NB4 (cell line): ENCODE data around the gene SLC35F5.
"Not testable (repeated sequence)": the region's sequence is repeated elsewhere in the genome, so short reads cannot be mapped to it uniquely, and the experiment has no call there.

ENCODE experiments used
- DNase-seq: peaks from one replicate; pipeline ENCODE4 v3.0.0; 2010; ENCODE audit warnings: low read depth
- H3K4me3 ChIP-seq: one replicate; pipeline ENCODE4 v1.5.1; 2011; ENCODE audit warnings: mild to moderate bottlenecking, low read depth, low read length, moderate library complexity
- MYC ChIP-seq: IDR thresholded peaks from 2 replicates; pipeline ENCODE4 v1.6.1; 2011; ENCODE audit warnings: low read depth, low read length
- POLR2A ChIP-seq: IDR thresholded peaks from 2 replicates; pipeline ENCODE4 v1.6.1; 2011; ENCODE audit warnings: mild to moderate bottlenecking; ENCODE audit not compliant: insufficient read length; ENCODE audit errors: extremely low read depth
- TF ChIP-seq, protein P1 (sequence below): IDR thresholded peaks from one replicate; pipeline ENCODE4 v1.5.1; 2012; ENCODE audit warnings: low read depth, low read length
- TF ChIP-seq, protein P2 (sequence below): IDR thresholded peaks from 2 replicates; pipeline ENCODE4 v1.6.1; 2011; ENCODE audit warnings: low read depth, low read length

SLC35F5 gene

DNA sequence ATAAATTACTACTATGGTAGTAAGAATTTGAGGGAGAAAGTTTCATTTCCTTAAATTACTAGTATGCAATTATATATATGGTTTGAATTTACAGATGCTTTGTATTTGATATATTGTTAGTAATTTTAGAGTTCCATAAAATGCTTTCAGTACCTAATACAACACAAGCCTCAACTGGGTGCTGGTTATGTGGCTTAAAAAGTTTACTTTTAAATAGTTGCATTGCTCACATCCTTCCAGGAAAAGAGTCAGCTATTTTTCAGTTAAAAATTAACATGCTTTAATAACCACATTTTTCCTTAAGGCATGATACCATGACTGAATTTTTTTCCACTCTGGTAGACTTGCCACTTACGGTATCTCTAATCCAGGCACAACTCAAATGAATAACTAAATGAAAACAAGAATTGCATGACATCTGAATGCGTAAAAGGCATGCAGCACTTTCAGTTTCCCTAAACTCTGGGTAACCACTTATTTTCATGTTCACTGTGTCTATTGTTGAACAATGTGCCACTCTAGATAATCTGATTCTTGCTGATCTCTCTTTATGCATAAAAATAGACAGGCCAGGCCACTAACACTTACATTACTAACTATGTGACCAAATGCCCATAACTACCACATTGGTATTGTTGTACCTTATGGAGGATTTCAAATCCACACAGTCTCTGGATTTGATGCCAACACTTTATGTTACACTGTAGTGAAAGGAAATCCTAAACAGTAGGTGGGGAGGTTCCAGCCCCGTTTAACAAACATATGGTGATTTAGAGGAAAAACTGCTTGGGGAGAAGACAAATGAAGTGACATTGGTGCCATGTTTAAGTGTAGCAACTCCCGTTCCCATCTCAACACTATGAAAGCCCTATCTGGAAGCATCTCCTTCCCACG lies 35.5 kb upstream of the SLC35F5 start:
- H3K4me3 ChIP-seq, result no peak overlapping the region
- DNase-seq, result no peak
- TF ChIP-seq POLR2A (no peak), MYC (no peak)
- TF ChIP-seq, protein P1, sequence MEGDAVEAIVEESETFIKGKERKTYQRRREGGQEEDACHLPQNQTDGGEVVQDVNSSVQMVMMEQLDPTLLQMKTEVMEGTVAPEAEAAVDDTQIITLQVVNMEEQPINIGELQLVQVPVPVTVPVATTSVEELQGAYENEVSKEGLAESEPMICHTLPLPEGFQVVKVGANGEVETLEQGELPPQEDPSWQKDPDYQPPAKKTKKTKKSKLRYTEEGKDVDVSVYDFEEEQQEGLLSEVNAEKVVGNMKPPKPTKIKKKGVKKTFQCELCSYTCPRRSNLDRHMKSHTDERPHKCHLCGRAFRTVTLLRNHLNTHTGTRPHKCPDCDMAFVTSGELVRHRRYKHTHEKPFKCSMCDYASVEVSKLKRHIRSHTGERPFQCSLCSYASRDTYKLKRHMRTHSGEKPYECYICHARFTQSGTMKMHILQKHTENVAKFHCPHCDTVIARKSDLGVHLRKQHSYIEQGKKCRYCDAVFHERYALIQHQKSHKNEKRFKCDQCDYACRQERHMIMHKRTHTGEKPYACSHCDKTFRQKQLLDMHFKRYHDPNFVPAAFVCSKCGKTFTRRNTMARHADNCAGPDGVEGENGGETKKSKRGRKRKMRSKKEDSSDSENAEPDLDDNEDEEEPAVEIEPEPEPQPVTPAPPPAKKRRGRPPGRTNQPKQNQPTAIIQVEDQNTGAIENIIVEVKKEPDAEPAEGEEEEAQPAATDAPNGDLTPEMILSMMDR, result no peak
- TF ChIP-seq, protein P2, sequence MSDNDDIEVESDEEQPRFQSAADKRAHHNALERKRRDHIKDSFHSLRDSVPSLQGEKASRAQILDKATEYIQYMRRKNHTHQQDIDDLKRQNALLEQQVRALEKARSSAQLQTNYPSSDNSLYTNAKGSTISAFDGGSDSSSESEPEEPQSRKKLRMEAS, result no peak

DNA sequence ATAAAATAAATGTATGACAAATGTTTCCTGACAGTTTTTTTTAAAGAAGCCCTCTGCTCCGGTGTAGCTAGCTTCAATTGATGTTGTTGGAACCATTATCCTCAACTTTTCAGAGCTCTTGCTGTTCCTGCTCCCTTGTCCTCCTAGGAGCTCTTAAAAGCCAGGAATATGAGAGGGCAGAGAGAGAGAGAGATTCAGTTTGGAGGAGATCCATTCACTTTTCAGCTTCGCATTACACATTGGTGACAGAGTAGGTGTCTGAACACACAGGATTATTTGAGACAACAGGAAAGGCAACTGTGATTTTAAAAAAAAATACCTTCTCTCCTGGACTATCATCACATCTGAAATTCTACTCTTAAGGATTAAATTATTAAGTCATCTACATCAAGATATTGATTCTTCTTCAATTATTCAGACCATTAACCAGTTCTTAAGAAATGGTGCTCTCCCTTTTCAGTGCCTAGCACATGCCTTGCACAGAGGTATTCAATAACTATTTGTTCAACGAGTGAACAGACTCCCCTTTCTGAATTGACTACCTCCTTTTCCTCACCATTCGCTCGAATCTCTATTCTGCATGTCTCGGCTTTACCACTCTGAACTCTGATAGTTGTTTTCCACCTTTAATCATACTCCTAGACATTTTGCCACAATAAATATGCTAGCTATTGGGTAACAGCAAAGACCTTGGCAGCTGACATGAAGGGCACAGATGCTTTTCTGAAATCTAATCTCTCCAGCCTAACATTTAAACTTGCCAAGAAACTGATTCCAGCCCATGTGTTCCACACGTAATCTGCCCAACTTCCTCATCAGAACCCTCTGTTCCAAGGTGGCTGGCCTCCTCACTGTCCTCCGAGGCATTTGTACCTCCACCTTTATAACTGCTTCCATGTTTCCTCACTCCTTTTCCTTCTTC lies 28.6 kb upstream of the SLC35F5 start:
- TF ChIP-seq, protein P1, result no peak
- TF ChIP-seq MYC, result no peak
- no peak overlapping the region for H3K4me3 ChIP-seq
- DNase-seq, result no peak

DNA sequence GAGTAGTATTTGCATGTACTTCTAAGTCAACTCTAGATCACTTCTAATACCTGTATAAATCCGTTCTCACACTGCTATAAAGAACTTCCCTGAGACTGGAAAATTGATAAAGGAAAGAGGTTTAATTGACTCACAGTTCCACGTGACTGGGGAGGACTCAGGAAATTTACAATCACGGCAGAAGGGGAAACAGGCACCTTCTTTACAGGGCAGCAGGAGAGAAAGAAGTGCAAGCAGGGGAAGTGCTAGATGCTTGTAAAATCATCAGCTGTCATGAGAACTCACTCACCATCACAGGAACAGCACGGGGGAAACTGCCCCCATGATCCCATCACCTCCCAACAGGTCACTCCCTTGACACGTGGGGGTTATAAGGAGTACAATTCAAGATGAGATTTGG lies 24.0 kb upstream of the SLC35F5 start:
- TF ChIP-seq, protein P1, result no peak
- TF ChIP-seq, protein P2, result no peak
- TF ChIP-seq MYC (no peak), POLR2A (no peak)
- no peak for DNase-seq
- H3K4me3 ChIP-seq, result no peak overlapping the region

DNA sequence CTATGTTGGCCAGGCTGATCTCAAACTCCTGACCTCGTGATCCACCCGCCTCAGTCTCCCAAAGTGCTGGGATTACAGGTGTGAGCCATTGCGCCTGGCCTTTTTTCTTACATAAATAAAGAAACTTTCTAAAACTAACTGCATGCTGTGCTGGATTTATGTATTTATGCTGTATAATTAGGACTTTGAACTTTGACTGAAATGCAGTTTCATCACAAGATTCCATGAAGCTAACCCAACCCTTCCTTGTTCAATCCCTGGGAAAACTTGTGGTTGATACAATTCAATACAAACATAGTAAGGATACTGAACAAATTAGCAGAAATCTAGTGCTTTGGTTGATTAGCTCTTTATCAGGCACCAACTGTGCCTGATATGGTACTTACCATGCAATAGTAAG lies 20.9 kb upstream of the SLC35F5 start:
- no peak for DNase-seq
- TF ChIP-seq, protein P2, result no peak
- TF ChIP-seq MYC (no peak), POLR2A (no peak)
- TF ChIP-seq, protein P1, result no peak
- H3K4me3 ChIP-seq, result no peak overlapping the region

DNA sequence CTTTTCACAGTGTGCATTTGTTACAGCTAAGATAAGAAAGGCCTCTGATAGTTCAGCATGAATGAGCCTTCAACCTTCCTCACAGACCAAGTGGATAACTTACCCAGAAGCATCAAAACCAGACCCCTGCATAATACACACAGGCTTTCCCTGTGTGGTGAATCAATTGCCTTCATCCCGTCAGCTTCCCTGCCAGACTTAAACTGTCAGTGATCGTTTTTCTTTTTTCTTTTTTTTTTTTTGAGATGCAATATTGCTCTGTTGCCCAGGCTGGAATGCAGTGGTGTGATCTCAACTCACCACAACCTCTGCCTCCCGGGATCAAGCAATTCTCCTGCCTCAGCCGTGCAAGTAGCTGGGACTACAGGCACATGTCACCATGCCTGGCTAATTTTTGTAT lies 20.5 kb upstream of the SLC35F5 start:
- TF ChIP-seq, protein P2, result no peak
- TF ChIP-seq, protein P1, result no peak
- DNase-seq, result no peak
- H3K4me3 ChIP-seq, result no peak overlapping the region

DNA sequence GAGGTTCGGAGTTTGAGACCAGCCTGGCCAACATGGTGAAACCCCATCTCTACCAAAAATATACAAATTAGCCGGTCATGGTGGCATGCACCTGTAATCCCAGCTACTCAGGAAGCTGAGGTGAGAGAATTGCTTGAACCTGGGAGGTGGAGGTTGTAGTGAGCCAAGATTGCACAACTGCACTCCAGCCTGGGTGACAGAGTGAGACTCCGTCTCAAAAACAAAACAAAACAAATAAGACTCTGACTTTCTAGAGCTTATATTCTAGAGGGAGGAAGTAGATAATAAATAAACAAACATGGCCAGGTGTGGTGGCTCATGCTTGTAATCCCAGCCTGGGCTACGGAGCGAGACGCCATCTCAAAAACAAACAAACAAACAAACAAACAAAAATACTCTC lies 18.2 kb upstream of the SLC35F5 start:
- H3K4me3 ChIP-seq, DNase-seq: not testable (repeated sequence)
